Measurements from ENCODE around the gene CRACR2B. TPM values are rescaled to one million over a fixed set of nuclear protein-coding genes. Genes with fewer than 3 reads are reported as not detected.

Gene CRACR2B
- total and polyA plus RNA-seq, 2 experiments from 2014 or later: 2.0 to 2.3 TPM

DNA sequence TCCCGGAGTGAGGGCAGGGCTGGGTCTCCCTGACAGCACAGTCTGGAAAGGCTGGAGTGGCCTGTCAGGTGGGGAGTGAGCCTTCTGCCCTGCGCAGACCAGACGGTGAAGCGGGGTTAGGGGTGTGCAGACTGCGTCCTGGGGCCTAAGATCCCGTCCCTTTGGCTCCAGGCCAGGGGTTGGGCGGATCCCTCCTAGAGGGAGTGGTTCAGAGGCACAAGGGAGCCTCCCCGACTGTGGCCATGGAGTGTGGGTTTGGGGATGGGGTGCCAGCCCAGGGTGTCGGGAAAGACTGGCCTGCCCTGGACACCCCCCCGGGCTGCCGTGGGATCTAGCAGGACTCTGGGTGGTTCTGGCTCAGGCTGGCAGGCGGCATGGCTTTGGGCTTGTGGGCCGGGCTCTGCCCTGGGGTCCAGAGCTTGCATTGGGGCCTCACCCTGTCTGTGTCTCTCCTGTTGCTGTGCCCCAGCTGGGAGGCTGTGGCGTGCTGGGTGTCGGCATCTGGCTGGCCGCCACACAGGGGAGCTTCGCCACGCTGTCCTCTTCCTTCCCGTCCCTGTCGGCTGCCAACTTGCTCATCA, 34.5 kb downstream of the CRACR2B start:
- Histone ChIP-seq H3K9me2 (ENCODE audit: insufficient read depth) (no peaks in the 10 kb centered on the region), H3K4me3 (no peak overlapping the region), H4K20me1 (ENCODE audit: insufficient read depth) (no peaks in the 10 kb centered on the region), H2AFZ (no peak overlapping the region), H3F3A (ENCODE audit: insufficient read depth) (no peaks in the 10 kb centered on the region), H3K9me3 (ENCODE audit: low read depth) (no peaks in the 10 kb centered on the region), H3K27me3 (replicated peaks; ENCODE audit: insufficient read depth) (no peaks in the 10 kb centered on the region), H3K9ac (no peak overlapping the region), H3K4me2 (ENCODE audit: unreplicated experiment) (no peak overlapping the region), H3K27ac (no peak overlapping the region), H3K79me2 (ENCODE audit: insufficient read depth) (no peaks in the 10 kb centered on the region), H3K36me3 (ENCODE audit: low read depth) (no peaks in the 10 kb centered on the region), H3K4me1 (ENCODE audit: insufficient read depth) (0 out of 2 replicates have a peak, but pooled peaks cover 7% of the 10 kb centered on the region)
- DNase-seq: no peak
- WGBS, 2 experiments (ENCODE audit: low coverage in 1 of 2, low lambda C conversion rate in 2 of 2, missing lambda C conversion rate in 2 of 2): 60 to 70% methylated on average over 19 to 20 of the region's 20 CpGs
- TF ChIP-seq EZH2 (IDR thresholded peaks at IDR 0.05; ENCODE audit: insufficient read depth, poor library complexity, severe bottlenecking) (no peak), EZH2phosphoT487 (IDR thresholded peaks at IDR 0.05; ENCODE audit: insufficient read depth, low read depth) (no peak)
- in situ Hi-C loops (cut with MboI): no loop called here

DNA sequence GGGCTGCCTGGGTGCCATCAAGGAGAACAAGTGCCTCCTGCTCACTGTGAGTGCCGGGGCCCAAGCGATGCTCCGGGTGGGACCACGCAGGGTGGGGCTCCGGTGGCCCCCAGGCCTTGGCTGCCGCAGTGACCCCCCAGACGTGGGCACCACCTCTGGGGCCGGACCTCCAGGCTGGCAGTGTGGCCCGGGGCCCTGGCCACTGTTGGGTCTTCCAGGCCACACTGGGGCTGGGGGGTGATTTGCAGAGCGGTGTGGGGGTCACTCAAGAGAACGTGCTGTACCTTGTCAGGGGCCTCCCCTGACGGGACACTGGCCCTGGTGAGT, 34.9 kb downstream of the CRACR2B start:
- H3F3A ChIP-seq (ENCODE audit: insufficient read depth): no peaks in the 10 kb centered on the region
- no peak for DNase-seq
- no peaks in the 10 kb centered on the region for H3K9me2 ChIP-seq (ENCODE audit: insufficient read depth)
- no peak overlapping the region for H3K4me2 ChIP-seq (ENCODE audit: unreplicated experiment)
- no peaks in the 10 kb centered on the region for H3K27me3 ChIP-seq (replicated peaks; ENCODE audit: insufficient read depth)
- no peaks in the 10 kb centered on the region for H3K36me3 ChIP-seq (ENCODE audit: low read depth)
- H2AFZ ChIP-seq: no peak overlapping the region
- no peaks in the 10 kb centered on the region for H3K9me3 ChIP-seq (ENCODE audit: low read depth)
- TF ChIP-seq EZH2phosphoT487 (IDR thresholded peaks at IDR 0.05; ENCODE audit: insufficient read depth, low read depth) (no peak), EZH2 (IDR thresholded peaks at IDR 0.05; ENCODE audit: insufficient read depth, poor library complexity, severe bottlenecking) (no peak)
- no peak overlapping the region for H3K4me3 ChIP-seq
- H4K20me1 ChIP-seq (ENCODE audit: insufficient read depth): no peaks in the 10 kb centered on the region
- no peak overlapping the region for H3K9ac ChIP-seq
- H3K27ac ChIP-seq: no peak overlapping the region
- in situ Hi-C loops (cut with MboI): no loop called here
- H3K79me2 ChIP-seq (ENCODE audit: insufficient read depth): no peaks in the 10 kb centered on the region
- WGBS, 2 experiments (ENCODE audit: low coverage in 1 of 2, low lambda C conversion rate in 2 of 2, missing lambda C conversion rate in 2 of 2): 94% methylated on average over 12 of the region's 12 CpGs
- H3K4me1 ChIP-seq (ENCODE audit: insufficient read depth): 0 out of 2 replicates have a peak, but pooled peaks cover 7% of the 10 kb centered on the region

DNA sequence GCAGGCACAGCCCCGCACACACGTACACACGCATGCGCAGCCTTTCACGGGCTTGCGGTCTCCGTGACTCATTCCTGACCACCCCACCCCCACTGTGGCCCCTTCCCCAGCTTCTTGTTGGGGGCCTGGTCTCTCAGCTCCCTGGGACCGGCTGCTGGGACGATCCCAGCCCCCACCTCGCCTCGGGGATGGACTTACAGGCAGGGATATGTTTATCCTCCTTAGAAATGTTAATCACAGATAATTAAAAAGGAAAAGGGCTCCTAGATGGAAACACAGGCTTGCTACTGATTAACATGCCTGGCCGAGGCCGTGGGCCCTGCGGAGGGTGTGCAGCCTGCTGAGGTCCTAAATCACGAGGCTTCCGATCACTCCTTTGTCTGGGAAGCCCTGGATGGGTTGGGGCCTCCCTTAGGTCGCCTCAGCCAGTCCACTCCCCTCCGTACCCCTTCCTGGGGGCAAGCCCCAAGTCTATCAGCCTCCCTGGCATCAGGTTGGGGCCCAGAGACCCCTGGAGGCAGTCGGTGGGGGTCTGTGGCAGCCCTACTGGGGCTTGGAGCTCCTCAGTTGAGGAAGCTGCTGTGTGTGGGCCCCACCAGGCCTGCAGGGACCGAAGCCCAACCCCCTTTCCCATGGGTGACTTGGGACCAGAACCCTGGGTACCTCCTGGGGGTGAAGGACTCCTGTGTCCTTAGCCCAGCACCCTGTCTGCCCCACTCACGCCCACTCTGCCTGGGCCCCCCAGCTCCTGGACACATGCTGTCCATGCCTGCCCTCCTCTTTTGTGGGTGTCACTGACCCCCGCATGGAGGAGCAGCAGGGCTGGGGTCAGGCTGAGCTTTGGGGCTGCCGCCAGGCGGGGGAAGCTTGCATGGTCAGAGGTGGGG, 35.5 kb downstream of the CRACR2B start:
- Histone ChIP-seq H2AFZ (no peak overlapping the region), H3K4me3 (no peak overlapping the region), H3K79me2 (ENCODE audit: insufficient read depth) (no peaks in the 10 kb centered on the region), H3K9me2 (ENCODE audit: insufficient read depth) (no peaks in the 10 kb centered on the region), H3K4me2 (ENCODE audit: unreplicated experiment) (no peak overlapping the region), H3K27ac (no peak overlapping the region), H3F3A (ENCODE audit: insufficient read depth) (no peaks in the 10 kb centered on the region), H3K36me3 (ENCODE audit: low read depth) (no peaks in the 10 kb centered on the region), H3K9me3 (ENCODE audit: low read depth) (no peaks in the 10 kb centered on the region), H3K9ac (no peak overlapping the region), H3K4me1 (ENCODE audit: insufficient read depth) (0 out of 2 replicates have a peak, but pooled peaks cover 7% of the 10 kb centered on the region), H3K27me3 (replicated peaks; ENCODE audit: insufficient read depth) (no peaks in the 10 kb centered on the region), H4K20me1 (ENCODE audit: insufficient read depth) (no peaks in the 10 kb centered on the region)
- WGBS, 2 experiments (ENCODE audit: low coverage in 1 of 2, low lambda C conversion rate in 2 of 2, missing lambda C conversion rate in 2 of 2): 88 to 90% methylated on average over 20 to 24 of the region's 24 CpGs
- no peak for TF ChIP-seq EZH2phosphoT487 (IDR thresholded peaks at IDR 0.05; ENCODE audit: insufficient read depth, low read depth)
- TF ChIP-seq EZH2 (IDR thresholded peaks at IDR 0.05; ENCODE audit: insufficient read depth, poor library complexity, severe bottlenecking): no peak
- DNase-seq: no peak
- in situ Hi-C loops (cut with MboI): no loop called here

DNA sequence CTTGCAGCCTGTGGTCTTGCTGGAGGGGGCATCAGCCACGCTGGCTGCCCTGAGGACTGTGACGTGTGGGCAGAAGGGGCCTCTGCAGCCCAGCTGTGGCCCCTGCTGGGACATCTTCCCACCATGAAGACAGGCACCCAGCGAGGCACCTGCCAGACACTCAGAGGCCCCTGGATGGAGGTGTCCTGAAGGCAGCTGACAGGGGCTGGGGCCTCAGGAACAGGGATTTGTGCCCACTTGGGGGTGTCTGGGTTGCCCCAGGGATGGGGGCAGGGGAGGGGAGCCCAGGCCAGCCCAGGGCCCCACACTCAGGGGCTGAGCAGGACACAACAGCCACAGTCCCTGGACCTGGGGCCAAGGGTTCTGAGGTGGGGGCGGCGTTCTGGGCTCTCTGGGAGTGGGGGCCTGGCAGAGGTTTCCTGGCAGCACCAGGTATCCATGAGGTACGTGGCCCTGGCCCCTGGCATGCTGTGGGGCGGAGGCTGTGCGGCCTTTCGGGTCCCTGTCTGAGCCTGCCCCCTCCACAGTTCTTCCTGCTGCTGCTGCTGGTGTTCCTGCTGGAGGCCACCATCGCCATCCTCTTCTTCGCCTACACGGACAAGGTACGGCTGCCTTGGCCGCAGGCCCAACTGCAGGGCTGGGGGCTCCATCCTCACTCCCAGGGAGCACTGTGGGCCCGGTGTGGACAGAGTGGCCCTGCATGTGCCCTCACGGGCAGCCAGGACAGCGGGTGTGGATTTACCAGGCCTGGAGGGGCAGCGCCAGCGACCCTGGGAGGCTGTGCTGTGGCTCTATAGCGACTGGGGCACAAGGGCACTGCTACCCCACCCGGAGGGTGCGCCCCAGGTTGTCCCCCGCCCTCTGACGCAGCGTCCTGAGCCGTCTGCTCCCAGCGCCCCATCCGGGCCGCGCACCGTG, 36.5 kb downstream of the CRACR2B start:
- Histone ChIP-seq H4K20me1 (ENCODE audit: insufficient read depth) (no peaks in the 10 kb centered on the region), H2AFZ (no peak overlapping the region), H3K27ac (no peak overlapping the region), H3K9me3 (ENCODE audit: low read depth) (no peaks in the 10 kb centered on the region), H3F3A (ENCODE audit: insufficient read depth) (no peaks in the 10 kb centered on the region), H3K4me1 (ENCODE audit: insufficient read depth) (0 out of 2 replicates have a peak, but pooled peaks cover 7% of the 10 kb centered on the region), H3K9ac (no peak overlapping the region), H3K36me3 (ENCODE audit: low read depth) (no peaks in the 10 kb centered on the region), H3K27me3 (replicated peaks; ENCODE audit: insufficient read depth) (no peaks in the 10 kb centered on the region), H3K79me2 (ENCODE audit: insufficient read depth) (no peaks in the 10 kb centered on the region), H3K4me3 (no peak overlapping the region), H3K4me2 (ENCODE audit: unreplicated experiment) (no peak overlapping the region), H3K9me2 (ENCODE audit: insufficient read depth) (no peaks in the 10 kb centered on the region)
- 92 to 95% methylated on average over 28 of the region's 31 CpGs for WGBS, 2 experiments (ENCODE audit: low coverage in 1 of 2, low lambda C conversion rate in 2 of 2, missing lambda C conversion rate in 2 of 2)
- in situ Hi-C loops (cut with MboI): no loop called here
- no peak for DNase-seq
- TF ChIP-seq EZH2phosphoT487 (IDR thresholded peaks at IDR 0.05; ENCODE audit: insufficient read depth, low read depth) (no peak), EZH2 (IDR thresholded peaks at IDR 0.05; ENCODE audit: insufficient read depth, poor library complexity, severe bottlenecking) (no peak)

All from GM23248 (cell line).